NCI-H187 treated with DMSO at 0.1 percent for 48 hours (cell line): ENCODE measurements around the gene SEPTIN5.

Source experiments
- DNase-seq: peaks from one replicate; lab custom pipeline; 2025; lab: John Stamatoyannopoulos, UW

SEPTIN5 gene

DNA sequence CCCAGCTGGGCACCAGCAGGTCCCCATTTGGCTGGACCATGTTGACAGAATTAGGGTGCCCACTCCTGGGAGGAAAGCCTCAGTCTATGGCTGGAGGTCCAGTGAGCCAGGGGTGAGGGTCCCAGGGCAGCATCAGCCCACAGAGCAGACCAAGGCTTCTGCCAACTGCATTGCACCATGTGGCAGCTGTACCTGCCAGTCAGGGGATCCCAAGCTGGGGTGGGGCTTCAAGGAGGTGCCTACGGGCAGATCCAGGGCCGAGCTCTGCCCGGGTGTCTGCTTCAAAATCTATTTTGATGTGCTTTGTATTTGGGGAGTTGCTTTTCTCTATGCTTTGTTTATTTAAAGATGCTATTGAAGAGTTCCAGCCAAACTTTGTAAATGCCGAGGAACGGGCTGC is 19.5 kb downstream of the SEPTIN5 start:
- no peak for DNase-seq

DNA sequence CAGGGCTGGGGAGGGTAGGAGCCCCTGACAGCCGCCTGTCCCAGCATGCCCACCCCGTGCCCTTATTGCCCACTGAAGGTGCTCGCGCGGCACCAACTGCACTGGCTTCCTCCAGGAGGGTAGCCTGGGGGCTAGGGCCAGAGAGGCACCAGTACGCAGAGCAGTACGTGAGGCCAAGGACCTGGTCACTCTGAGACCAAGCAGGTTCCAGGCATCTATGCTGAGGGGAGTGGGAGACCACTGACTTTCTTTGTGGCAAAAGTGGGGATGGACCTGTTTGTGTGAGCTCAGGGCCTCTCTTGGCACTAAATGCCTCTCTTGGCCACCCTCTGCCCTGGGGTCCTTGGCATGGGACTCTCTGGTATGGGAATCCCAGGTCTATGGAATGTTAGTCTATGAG is 19.9 kb downstream of the SEPTIN5 start:
- no peak for DNase-seq

DNA sequence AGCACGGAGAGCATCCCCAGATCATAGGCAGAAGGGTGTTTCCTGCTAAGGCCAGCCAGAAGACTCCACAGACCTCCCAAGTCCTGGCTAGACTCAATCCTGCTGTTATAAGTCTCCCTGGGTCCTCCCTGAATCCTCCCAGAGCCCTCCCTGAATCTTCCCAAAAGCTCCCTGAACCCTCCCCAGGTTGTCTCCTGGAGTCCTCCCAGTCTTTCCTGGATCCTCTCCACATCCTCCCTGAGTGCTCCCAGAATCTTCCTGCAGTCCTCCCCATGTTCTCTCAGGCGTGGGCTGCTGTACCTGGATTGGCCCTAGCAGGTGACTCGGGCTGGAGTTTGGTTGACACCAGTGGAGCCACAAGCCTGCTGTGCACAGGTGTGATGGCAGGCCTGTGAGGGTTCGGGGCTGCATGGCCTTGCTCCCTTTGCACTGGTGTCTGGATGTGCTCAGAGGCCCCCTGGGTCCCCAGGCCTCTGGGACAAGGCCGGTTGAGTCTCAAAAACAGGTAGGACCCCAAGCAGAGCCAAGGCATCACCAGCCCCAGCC is 20.6 kb downstream of the SEPTIN5 start:
- DNase-seq: no peak

DNA sequence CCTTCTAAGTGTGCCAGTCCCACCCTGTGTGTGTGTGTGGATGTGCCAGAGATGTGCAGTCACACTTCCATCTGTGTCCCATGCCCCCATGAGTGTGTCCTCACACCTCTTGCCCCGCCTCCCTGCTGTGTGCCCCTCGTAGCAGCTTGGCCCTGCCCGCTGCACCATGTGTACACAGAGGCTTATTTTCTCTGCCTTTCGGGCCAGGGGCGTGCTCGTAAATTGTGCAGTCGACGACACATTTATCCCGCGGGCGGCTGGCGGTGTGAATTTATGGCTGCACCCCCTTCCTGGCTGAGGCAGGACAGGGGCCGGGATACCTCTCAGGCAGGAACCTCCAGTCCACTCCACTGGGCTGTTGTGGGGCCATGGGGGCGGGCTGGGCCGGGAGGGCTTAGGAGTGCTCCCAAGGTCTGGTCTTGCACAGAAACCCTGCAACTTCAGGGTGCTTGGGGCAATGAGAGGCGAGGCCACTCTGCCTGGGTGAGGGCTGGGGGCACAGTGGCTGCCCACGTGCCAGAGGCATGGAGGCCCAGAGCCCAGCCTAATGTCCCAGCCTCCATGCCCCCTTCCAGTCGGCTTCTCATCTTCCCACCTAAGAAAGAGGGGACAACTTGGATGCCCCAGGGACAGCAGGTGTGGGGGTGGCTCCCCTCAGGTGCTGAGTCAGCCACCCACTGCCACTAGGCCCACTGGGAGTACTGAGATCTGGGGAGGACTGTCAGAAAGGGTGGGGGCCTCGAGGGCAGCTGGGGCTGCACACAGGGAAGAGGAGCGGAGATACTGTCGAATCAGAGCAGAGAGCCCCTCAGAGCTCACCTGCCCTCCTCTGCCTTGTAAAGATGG is 21.6 kb downstream of the SEPTIN5 start:
- DNase-seq: no peak

DNA sequence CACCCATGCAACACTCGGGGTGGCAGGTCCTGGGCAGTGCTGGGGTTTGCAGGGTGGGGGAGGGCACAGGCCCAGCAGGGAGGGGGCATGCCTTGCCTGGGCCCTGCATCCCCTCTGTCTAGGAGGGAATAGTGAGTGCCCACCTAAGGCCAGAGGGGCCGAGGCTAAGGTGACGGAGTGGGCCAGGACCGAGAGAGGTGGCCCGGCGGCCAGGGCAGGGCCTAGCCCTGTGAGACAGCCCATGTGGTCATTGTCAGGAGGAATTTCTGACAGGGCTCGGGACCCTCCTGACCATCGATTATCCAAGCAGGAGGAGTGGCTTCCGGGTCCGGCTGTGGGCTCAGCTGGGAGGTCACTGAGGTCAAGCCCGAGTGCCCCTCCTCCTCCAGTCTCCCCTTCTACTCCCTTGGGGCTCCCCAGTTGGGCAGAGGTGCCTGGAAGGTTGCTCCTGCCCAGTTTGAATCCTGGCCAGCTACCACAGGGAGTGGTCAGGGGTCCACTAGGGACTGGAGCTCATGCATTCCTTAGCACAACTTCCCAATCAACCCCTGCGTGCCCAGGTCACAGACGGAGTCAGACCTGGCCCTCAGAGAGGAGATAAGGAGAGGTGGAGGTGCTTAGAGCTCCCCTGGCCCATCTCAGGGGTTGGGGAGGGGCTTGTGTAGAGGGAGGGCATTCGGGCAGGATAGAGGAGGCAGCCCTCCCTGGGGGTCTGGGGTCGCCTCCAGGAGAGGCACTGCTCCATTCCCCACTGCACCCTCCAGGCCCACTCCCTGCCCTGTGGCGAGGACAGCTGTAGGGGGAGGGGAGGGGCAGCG is 23.8 kb downstream of the SEPTIN5 start:
- DNase-seq: no peak

DNA sequence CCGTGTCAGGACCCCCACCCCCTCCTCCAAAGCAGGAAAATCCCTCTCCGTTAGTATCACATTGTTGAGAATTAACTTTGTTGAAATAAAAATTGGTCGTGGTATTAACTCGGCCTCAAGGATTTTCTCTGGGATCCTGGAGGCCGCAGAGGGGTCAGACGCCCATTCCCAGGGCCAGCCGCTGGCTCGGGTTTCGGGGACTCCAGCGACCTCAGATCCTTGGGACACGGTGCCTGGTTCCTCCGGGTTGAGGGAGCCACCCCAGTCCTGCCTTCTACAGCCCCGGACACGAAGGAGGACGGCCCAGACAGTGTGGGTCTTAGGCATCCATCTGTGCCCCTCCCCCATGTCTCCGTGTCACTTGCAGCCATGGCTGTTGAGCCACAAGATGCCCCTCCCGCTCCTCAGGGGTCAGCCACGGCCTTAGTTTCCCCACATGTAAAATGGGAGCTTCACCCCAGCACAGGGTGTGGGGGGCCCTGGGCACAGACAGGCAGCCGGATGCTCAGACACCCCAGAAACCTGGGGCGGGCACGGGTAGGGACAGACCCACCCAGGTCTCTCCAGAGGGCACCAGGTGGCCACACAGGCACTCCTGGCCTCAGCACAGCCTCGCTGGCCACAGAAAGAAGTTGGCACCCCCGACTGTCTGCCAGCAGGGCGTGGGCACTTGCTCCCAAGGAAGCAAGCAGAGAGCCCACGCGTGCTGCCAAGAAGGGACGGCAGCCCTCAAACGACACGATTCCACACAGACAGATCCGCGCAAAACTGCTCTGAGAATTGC is 24.6 kb downstream of the SEPTIN5 start:
- DNase-seq: no peak

DNA sequence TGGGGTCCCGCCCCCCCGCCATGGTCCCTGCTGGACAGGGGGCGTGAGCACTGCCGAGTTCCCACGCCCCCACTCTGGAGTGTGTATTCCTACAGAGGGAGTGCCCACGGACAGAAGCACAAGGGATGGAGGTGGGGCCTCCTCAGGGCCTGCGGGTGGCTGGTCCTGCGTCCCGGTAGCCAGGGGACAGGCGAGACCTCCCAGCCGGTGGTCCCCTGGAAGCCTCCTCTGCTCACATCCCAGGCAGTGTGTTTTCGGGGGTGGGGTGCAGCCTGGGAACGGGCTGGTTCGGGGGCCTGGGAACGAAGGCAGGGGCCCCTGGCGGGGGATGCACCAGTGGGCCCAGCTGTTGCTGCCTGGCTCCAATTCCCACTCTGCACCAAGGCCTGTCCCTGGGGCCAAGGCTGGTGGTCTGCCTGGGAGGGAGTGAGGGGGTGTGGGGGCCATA is 25.2 kb downstream of the SEPTIN5 start:
- no peak for DNase-seq

DNA sequence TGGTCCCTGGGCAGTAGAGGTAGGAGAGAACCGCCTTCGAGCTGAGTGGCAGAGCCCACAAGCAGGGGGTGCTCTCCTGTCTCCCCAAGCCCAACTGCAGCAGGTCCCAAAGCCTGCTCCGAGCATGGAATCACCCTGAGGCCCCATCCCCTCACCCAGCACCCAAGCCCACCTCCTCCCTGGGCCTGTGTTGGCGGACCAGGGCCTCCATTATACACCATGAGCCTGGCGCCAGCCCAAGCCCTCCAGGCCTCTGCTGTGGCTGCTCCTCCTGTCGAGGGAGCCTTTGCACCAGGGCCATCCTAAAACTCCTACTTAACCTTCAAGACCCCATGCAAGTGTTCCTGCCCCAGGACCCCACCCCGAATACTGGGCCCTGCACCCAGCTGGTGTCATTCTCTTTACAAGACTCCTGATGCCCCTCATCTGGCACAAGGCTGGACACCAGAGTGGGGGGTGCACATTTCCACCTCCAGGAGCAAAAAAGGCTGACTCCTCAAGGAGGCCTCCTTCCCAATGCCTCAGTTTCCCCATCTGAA is 25.7 kb downstream of the SEPTIN5 start:
- DNase-seq: no peak

DNA sequence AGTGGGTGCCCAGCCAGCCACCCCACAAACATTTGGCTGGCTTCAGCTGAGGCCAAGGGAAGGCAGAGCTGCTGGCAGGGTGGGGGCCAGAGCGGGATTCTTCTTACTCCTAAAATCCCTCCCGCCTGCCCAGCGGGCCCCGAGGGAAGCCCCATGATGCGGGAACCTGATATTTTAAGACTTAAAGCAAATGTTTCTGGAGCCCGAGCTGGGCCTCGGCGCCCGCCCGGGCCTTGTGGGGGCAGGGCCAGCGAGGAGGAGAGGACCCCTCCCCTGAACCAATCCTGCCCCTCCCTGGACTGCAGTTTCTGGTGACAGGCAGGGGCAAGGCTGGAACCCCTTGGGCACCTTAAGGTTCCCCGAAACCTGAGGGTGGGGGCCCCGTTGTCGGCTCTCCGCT is 26.3 kb downstream of the SEPTIN5 start:
- no peak for DNase-seq

DNA sequence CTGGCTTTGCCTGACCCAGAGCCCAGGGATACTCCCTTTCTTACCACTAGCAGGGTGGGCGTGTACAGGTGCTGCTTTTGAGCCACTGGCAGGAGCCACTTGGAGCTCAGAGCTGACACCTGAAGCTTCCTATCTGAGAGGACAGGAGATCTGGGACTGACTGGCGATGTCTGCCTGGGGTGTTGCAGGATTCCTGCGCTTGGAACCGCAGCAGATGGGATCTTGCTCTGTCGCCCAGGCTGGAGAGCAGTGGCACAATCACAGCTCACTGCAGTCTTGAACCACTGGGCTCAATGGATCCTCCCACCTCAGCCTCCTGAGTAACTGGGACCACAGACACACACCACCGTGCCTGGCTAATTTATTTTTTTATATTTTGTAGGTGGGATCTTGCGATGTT is 26.8 kb downstream of the SEPTIN5 start:
- no peak for DNase-seq

DNA sequence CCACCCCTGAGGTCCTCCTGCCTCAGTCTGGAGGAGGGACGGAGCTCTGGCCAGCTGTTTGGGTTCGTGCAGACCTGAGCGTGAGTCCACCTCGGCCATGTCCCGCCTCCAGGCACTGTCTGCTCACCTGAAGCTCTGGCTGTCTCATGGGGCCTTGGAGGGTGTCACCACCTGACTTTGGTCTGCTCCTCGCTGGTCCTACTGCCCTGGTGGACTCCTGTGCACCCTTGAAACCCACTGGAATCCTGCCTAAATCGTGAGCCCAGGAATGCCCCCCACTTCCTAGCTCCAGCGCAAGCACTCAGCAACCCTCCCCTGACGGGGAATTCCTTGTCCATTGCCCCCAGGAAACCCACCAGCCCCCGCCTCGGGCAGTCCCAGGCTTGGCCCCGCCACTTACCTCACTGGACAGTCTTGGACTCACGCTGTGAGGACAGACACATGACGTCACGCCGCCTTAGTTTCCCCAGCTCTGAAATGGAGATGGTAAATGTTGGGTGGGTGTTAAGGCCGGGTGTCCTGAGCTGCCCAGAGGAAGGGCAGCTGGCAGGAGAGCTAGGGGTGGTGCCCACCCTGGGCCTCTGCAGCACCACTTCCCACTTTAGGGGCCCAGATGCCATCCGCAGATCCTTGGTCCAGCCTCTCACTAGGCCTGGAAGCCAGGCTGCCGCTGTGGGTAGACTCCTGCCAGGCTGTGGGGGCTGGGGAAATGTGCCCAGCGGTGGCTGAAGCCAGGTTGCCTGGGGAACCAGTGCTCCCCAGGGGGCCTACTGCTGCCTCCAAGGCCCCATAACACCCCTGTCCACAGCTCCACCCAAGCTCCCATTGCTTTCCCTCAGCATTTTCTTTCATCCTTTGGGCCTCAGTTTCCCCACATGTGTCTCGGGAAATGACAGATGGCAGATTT is 28.1 kb downstream of the SEPTIN5 start:
- DNase-seq: no peak

DNA sequence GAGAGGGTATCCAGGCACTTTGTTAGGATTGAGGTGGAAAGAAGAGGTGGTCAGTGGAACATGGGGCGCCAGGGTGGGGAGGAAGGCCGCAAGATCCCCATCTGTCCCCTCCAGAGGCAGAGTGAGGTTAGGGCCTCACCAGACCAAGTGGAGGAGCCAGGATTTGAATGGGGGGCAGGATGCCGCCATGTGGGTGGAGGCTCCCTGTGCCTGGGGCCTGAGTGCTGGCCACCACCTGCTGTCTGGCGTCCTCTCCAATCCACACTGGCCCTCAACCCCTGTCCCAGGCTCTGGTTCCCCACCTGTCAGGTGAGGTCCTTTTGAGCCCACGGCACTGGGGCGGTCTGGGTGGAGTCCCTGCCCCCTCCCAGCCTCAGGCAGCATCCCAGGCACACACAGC is 28.8 kb downstream of the SEPTIN5 start:
- DNase-seq: no peak

DNA sequence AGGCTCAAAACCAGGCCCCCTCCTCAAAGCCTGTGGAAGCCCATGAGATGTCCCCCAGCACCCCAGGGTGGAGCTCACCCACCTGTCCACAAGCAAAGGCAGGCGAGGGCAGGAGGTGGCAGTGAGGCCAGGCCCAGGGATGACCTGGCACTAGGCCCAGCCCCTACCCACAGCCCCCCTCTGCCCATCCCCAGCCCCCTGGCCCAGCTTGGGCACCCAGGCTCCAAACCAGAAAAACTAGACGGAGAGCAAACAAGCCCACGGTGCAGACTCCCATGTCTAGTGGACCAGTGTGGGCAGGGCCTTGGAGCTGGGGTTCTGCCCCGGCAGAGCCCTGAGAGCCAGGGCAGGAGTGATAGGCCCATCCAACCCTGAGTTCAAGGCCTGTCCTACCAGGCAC is 29.3 kb downstream of the SEPTIN5 start:
- DNase-seq: no peak

DNA sequence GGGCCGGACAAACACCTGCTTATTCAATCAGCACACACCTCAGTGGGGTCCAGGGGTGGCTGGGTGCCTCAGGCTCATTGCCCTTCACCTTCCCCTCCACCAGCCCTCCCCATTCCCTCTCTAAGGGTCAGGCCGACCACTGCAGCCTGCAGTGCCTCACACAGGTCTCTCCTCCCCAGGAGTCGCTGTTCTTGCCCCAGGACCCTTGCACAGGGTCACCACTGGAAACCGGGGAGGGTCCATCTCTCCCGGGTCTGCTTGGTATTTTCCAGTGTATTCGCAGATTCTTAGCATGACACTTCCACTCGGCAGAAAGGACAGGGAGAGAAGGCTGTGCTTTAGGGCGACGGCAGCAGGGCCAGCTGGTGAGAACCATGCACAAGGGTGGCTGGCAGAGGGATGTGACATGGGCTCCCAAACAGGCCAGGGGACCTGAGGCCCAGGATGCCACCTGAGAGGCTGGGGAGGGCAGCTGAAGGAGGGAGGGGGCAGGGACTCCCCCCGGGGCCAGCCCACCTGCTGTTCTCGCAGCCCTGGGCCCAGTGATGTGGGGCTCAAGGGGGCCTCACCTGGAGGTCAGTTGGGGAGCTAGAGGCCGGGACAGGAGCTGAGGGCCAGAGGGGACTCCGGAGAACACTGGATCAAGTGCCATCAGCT is 30.2 kb downstream of the SEPTIN5 start:
- DNase-seq: no peak

DNA sequence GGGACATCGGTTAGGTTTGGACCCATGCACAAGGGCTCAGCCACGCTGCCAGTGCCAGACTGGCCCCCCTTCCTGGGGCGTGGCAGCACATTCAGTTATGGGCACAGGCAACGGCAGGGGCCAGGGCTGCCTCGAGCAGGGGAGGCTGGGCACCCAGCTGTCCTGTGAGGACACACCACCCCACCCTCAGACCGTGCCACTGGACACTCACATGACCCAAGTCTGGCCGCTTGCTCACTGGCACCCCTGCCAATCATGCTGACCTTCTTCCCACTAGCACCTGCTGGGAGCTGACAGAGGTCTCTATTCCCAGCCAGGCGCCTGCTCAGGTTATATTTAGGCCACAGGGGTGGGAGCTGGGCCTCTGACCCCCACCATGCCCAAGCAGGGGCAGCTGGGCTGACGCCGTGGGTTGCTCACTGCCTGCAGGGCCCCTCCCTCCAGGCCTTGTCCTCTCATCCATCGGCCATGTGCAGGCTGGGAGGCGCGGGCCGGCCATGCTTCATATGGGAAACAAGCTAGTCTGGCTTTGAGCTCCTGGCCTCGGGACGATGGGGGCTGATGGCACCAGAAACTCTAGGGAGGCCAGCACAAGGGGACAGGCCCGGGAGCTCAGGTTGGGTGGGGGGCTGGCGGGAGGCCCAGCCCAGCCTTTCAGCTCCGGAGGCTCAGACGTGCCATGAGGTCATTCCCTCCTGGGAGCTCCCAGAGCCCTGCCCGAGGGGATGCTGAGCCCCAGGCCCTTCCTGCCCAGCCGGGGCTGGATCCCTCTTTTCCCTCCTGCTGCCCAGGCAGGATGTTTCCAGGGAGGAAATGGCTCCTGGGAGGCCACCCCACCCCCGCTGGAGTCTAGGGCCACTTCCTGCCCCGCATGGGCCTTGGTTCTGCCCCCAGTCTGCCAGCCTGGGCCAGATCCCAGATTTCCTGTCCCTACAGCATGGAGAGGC is 31.1 kb downstream of the SEPTIN5 start:
- DNase-seq: no peak

DNA sequence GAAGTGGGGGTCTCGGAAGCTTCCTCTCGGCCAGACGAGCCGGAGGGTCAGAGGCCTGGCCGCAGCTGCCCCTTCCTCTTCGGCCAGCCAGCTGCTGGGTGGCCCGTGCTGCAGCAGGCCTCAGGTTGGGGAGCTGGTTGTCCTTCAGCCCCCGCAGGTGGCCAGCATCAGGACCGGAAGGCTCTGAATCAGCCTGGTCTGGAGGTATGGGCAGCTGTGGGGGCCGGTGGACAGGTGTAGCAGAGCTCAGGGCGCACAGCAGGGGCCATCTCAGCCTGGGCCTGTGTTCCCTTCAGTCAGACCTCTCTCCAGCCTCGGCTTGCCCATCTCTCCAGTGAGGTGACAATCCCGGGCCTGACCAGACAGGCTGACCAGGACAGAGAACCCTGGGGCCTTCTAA is 32.4 kb downstream of the SEPTIN5 start:
- no peak for DNase-seq

DNA sequence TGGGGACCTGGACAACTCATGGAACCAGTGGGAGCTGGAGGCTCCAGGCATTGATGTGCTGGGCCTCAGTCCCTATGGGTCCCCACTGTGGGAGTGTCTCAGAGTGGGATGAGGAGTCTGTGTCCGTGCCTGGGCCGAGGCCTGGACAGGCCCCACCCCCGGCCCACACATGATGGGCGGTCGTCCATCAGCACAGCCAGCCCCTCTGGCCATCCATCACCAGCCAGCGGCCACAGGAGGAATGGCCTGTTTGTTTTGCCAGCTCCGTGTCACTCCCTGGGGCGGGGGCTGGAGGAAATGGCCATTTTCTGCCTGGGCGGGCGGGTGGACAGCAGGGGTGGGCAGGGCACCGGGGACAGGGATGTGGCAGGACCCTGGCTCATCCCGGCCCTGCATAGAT is 33.2 kb downstream of the SEPTIN5 start:
- no peak for DNase-seq

DNA sequence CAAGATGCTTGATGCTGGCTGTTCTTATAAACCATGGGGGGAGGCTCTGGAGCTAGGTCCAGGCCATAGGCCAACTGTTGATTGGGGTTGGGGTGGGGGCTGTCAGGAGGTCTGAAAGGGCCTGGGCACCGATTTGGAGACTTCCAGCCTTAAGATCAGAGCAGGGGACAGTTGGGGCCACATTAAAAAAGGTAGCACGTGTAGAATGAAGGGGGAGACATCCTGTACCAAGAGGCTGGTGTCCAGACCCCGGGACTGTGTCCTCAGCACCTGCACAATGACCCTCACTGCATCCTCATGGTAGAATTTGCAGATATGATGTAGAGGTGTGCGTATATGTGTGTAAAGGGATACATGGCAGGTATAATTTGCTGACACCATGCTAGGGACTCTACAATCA is 33.8 kb downstream of the SEPTIN5 start:
- DNase-seq: no peak

DNA sequence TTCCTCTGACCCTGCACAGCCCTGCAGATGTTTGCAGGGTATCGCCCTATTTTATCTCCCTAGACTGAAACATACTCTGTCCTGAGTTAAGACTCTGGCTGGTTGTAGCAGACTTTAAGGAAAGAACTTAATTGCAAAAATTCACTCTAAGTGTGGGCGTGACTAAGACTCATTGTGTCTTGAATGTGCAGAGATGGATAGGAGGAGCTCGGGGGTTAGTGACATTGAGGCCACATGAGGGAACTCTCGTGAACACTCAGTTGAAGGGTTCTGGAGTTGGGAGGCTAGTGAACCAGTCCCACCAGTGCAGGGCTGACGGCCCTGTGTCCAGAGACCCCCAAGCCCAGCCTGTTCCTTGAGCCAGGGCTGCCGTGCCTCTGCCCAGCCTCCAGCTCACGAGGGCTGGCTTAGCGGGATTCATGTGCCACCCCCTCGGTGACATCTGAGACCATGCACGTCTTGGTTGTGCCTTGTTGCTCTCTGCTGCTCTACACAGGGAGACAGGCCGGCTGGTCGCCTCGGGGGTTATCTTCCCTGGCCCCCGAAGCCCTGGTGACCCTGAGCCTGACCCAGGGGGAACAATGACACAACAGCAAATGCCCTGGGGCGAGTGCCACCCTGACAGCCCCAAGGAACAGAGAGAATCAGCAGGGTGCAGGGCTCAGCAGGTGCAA is 34.8 kb downstream of the SEPTIN5 start:
- no peak for DNase-seq
